VCaP (cell line): ENCODE measurements around the gene NPC1.
A peak's percentile ranks its signal among the peaks of the same experiment; 100 is the strongest.
"Not testable (repeated sequence)": the region's sequence is repeated elsewhere in the genome, so short reads cannot be mapped to it uniquely, and the experiment has no call there.

Experiments used
- H3K27ac ChIP-seq: fragments of 450-650 bp; 2 replicates; pipeline ENCODE4 v1.5.1; 2017
- CTCF ChIP-seq: fragments of 450-650 bp; conservative IDR thresholded peaks from 2 replicates; pipeline ENCODE4 v1.5.1; 2017; ENCODE audit warnings: mild to moderate bottlenecking, moderate library complexity

The NPC1 gene

GRCh38 chr18:23569299-23570063 lies 16.8 kb downstream of the NPC1 start:
- TF ChIP-seq CTCF, result no peak
- H3K27ac ChIP-seq, result peak overlapping the region; percentile 69

GRCh38 chr18:23568281-23569138 lies 17.8 kb downstream of the NPC1 start:
- TF ChIP-seq CTCF, result no peak
- H3K27ac ChIP-seq, result peak overlapping the region; percentile 69

- no peak overlapping the region for H3K27ac ChIP-seq
- no peak for TF ChIP-seq CTCF
These were observed 18.6 kb downstream of the NPC1 start for GRCh38 chr18:23567671-23568070.

DNA sequence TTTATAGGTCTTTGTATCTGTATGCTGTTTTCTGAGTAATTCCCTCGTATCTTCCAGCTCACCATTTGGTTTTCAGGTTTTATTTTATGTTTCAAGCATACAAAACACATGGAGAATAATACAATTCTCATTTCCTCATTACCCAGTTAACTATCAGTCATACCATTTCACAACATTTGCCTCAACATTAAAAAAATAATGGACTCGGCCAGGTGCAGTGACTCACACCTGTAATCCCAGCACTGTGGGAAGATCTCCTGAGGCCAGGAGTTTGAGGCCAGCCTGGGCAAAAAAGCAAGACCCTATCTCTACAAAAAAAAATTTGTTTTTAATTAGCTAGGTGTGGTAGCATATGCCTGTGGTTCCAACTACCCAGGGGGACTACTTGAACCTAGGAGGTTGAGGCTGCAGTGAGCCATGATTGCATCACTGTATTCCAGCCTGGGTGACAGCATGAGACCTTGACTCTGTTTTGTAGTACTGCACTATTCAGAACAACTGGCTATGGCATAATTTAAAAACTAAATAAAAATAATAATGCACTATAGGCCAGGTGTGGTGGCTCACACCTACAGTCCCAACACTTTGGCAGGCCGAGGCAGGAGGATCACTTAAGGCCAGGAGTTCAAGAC lies 20.3 kb downstream of the NPC1 start:
- no peak overlapping the region for H3K27ac ChIP-seq
- no peak for TF ChIP-seq CTCF

DNA sequence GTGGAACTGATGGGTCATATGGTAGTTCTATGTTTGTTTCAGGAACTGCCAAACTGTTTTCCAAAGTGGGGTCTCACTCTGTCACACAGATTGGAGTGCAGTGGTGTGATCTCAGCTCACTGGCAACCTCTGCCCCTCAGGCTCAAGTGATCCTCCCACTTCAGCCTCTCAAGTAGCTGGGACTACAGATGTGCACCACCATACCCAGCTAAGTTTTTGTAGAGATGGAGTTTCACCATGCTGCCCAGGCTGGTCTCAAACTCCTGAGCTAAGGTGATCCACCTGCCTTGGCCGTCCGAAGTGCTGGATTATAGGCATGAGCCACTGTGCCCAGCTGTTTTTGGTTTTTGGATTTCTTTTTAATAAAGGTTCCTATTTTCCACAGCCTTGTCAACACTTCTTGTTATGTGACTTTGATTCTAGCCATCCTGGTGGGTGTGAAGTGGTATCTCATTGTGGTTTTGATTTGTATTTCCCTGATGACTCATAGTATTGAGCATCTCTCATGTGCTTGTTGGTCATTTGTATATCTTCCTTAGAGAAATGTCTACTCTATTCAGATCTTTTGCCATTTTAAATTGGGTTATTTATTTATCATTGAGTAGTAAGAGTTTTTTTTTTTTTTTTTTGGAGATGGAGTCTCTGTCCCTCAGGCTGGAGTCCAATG lies 22.8 kb downstream of the NPC1 start:
- H3K27ac ChIP-seq, result no peak overlapping the region
- TF ChIP-seq CTCF, result no peak

DNA sequence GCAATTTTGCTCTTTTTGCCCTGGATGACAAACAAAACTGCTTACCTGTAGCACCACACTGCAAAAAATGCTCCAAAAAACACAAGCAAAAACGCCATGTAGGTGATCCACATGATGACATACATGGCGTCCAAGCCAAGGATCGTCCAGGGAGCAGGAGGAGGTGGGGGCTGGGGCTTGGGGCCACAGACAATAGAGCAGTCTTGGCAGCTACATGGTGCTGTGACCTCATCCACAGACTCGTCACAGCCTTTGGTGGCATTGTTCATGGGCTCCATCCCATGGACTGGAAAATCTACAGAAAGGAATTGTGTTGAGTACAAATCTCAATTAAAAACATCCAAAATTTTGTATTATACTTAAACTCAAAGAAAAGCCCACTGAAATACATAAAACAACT lies 26.1 kb downstream of the NPC1 start:
- H3K27ac ChIP-seq, result no peak overlapping the region
- no peak for TF ChIP-seq CTCF

- H3K27ac ChIP-seq, result not testable (repeated sequence)
These were observed 28.8 kb downstream of the NPC1 start for GRCh38 chr18:23557511-23557910.
